ENCODE data around the gene ARHGEF3.

DNA sequence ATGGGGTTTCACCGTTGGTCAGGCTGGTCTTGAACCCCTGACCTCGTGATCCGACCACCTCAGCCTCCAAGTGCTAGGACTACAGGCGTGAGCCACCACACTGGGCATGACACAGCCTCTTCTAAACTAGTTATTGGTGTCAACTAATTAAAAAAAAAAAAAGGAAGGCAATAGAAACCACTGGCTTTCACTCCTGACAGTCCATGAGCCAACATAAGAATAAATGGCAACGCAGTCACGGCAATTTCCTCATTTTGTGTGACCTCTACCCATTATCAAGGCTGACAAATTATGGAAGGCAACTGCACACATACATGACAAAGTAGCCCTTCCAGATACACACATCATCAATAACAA, 5.9 kb downstream of the ARHGEF3 start:
- TF ChIP-seq, protein P1, sequence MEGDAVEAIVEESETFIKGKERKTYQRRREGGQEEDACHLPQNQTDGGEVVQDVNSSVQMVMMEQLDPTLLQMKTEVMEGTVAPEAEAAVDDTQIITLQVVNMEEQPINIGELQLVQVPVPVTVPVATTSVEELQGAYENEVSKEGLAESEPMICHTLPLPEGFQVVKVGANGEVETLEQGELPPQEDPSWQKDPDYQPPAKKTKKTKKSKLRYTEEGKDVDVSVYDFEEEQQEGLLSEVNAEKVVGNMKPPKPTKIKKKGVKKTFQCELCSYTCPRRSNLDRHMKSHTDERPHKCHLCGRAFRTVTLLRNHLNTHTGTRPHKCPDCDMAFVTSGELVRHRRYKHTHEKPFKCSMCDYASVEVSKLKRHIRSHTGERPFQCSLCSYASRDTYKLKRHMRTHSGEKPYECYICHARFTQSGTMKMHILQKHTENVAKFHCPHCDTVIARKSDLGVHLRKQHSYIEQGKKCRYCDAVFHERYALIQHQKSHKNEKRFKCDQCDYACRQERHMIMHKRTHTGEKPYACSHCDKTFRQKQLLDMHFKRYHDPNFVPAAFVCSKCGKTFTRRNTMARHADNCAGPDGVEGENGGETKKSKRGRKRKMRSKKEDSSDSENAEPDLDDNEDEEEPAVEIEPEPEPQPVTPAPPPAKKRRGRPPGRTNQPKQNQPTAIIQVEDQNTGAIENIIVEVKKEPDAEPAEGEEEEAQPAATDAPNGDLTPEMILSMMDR (IDR thresholded peaks at IDR 0.05; ENCODE audit: low read depth, low read length, poor library complexity, severe bottlenecking) = no peak
- no peak for TF ChIP-seq EZH2phosphoT487 (IDR thresholded peaks at IDR 0.05; ENCODE audit: borderline replicate concordance, low read length)
